Gastrocnemius medialis (tissue), 4 donors: Measurements from ENCODE around the gene FYCO1.

Experiments used
- CTCF ChIP-seq, 5 experiments: fragments of 450-650 bp in 3 of 5; fragments of 200-600 bp in 2 of 5; sonication (generic) in 2 of 5; IDR thresholded peaks in 4 of 5; conservative IDR thresholded peaks in 1 of 5; 1 replicate in 4 of 5; 2 replicates in 1 of 5; pipeline ENCODE4 v1.5.1; 2016 to 2019; ENCODE audit warnings: antibody characterized with exemption in 5 of 5, mild to moderate bottlenecking in 3 of 5, moderate library complexity in 3 of 5
- POLR2A ChIP-seq, 2 donors: fragments of 450-650 bp; IDR thresholded peaks; one replicate each; pipeline ENCODE4 v1.6.1; 2017; ENCODE audit warnings: antibody characterized with exemption in 2 of 2, mild to moderate bottlenecking in 2 of 2, moderate library complexity in 2 of 2

GRCh38 chr3:45950686-45951600, 44.7 kb downstream of the FYCO1 start:
- no peak for TF ChIP-seq POLR2A (IDR thresholded peaks at IDR 0.05)
- no peak for TF ChIP-seq CTCF (IDR thresholded peaks at IDR 0.05 in 4 of 5, conservative IDR thresholded peaks at IDR 0.05 in 1 of 5)
